Lung (tissue), 12 donors: ENCODE results near the gene NPHP4. TPM values are rescaled to one million over a fixed set of nuclear protein-coding genes. Genes with fewer than 3 reads are reported as not detected.

ENCODE experiments used
- ATAC-seq: fragments of 200-7000 bp; cut with Tn5 transposase; one replicate; pipeline ENCODE4 v1.9.1; 2020; ENCODE audit warnings: moderate number of reproducible peaks; ENCODE audit not compliant: insufficient read depth, low FRiP score
- DNase-seq, 3 donors: peaks; one replicate each; pipeline ENCODE4 v3.0.0-alpha.2; 2013 to 2017
- H3K27ac ChIP-seq, 2 donors: one replicate each; pipeline ENCODE4 v1.5.1; 2013; ENCODE audit warnings: mild to moderate bottlenecking in 2 of 2, moderate library complexity in 2 of 2, control low read depth in 1 of 2, inconsistent platforms in 1 of 2, low read depth in 1 of 2, low read length in 1 of 2
- H3K27me3 ChIP-seq, 3 donors: one replicate each; pipeline ENCODE4 v1.5.1; 2013; ENCODE audit warnings: low read length in 2 of 3; ENCODE audit not compliant: control insufficient read depth in 3 of 3, insufficient read depth in 3 of 3
- H3K36me3 ChIP-seq, 4 donors: one replicate each; pipeline ENCODE4 v1.5.1; 2013; ENCODE audit warnings: low read length in 4 of 4, mild to moderate bottlenecking in 1 of 4, moderate library complexity in 1 of 4; ENCODE audit not compliant: control insufficient read depth in 4 of 4, insufficient read depth in 4 of 4
- H3K4me1 ChIP-seq, 5 donors: one replicate each; pipeline ENCODE4 v1.5.1; 2013; ENCODE audit warnings: low read length in 5 of 5, mild to moderate bottlenecking in 2 of 5, moderate library complexity in 1 of 5; ENCODE audit not compliant: control insufficient read depth in 5 of 5, insufficient read depth in 5 of 5
- H3K4me3 ChIP-seq: one replicate; pipeline ENCODE4 v1.5.1; 2013; ENCODE audit warnings: mild to moderate bottlenecking, control low read depth, moderate library complexity
- H3K9ac ChIP-seq, 2 donors: one replicate each; pipeline ENCODE4 v1.5.1; 2013; ENCODE audit warnings: low read length in 2 of 2, control low read depth in 1 of 2; ENCODE audit not compliant: insufficient read depth in 1 of 2
- H3K9me3 ChIP-seq, 4 donors: one replicate each; pipeline ENCODE4 v1.5.1; 2013; ENCODE audit warnings: low read length in 3 of 4, mild to moderate bottlenecking in 1 of 4, moderate library complexity in 1 of 4; ENCODE audit not compliant: control insufficient read depth in 4 of 4, insufficient read depth in 3 of 4
- WGBS, 2 donors: extraction: QIAGEN DNeasy Blood & Tissue Kit; methylation state at CpG; one replicate each; pipeline ENCODE4 v1.1.7; 2013; 5-methylcytosine and 5-hydroxymethylcytosine counted together
- polyA plus RNA-seq, 2 donors: library from polyadenylated mRNA; stranded (reverse); fragments of 200-250 nt; gene quantifications; one replicate each; pipeline ENCODE4 v1.2.1, GENCODE V29; 2013
- total RNA-seq, 2 donors: library from RNA; depleted of rRNA in 1 of 2; stranded (reverse); fragments of >200 nt in 1 of 2; gene quantifications; one replicate each; pipeline ENCODE4 v1.2.1, GENCODE V29; 2014 to 2021
- TF ChIP-seq, protein P1 (sequence below): IDR thresholded peaks from 2 replicates; pipeline ENCODE4 v1.5.1; 2012; ENCODE audit warnings: mild to moderate bottlenecking; ENCODE audit errors: control extremely low read depth, extremely low read depth
- donor health status: control.
- donor health status: control.
- donor health status: Bipolar disorder and iron deficiency.
- donor health status: healthy.
- donor health status: DM: yes; HTN: yes; CAD: no.

NPHP4 gene
- total and polyA plus RNA-seq, 4 donors, result 6.0 to 23.3 (median 11.1) TPM

- Histone ChIP-seq H3K36me3 (no peaks in the 10 kb centered on the region), H3K9ac (no peak overlapping the region), H3K9me3 (peaks cover 0 to 6% (median 0%) of the 10 kb centered on the region in 4 donors), H3K4me1 (no peaks in the 10 kb centered on the region), H3K4me3 (no peak overlapping the region), H3K27ac (no peak overlapping the region), H3K27me3 (peaks cover 0 to 3% (median 0%) of the 10 kb centered on the region in 3 donors)
- no peak for ATAC-seq
- TF ChIP-seq, protein P1, sequence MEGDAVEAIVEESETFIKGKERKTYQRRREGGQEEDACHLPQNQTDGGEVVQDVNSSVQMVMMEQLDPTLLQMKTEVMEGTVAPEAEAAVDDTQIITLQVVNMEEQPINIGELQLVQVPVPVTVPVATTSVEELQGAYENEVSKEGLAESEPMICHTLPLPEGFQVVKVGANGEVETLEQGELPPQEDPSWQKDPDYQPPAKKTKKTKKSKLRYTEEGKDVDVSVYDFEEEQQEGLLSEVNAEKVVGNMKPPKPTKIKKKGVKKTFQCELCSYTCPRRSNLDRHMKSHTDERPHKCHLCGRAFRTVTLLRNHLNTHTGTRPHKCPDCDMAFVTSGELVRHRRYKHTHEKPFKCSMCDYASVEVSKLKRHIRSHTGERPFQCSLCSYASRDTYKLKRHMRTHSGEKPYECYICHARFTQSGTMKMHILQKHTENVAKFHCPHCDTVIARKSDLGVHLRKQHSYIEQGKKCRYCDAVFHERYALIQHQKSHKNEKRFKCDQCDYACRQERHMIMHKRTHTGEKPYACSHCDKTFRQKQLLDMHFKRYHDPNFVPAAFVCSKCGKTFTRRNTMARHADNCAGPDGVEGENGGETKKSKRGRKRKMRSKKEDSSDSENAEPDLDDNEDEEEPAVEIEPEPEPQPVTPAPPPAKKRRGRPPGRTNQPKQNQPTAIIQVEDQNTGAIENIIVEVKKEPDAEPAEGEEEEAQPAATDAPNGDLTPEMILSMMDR, result no peak
- WGBS, 2 donors, result 72 to 76% methylated on average over 12 of the region's 12 CpGs
- DNase-seq, result no peak
Observed at GRCh38 chr1:5821540-5822176, 170.6 kb downstream of the NPHP4 start.

DNA sequence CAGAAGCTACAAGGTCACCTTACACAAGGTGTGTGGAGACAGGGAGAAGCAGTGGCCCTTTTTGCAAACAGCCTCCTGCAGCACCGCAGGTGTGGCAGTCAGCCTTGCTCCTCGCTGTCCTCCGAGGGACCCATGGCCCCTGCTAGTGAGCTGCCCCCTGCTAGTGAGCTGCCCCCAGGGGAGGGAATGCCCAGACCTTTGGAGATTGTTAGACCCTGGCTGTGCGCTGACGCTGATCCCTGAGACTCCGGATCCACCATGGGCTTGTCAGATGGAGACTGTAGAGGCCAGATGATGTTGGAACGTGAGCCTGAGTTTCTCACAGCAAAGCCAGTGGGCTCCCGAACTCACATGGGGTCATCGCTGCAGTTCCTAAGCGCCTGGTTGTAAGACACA lies 172.2 kb downstream of the NPHP4 start:
- WGBS, 2 donors, result 88 to 95% methylated on average over 10 of the region's 10 CpGs

GRCh38 chr1:5819391-5820025 lies 172.7 kb downstream of the NPHP4 start:
- H3K36me3 ChIP-seq, result no peaks in the 10 kb centered on the region
- no peaks in the 10 kb centered on the region for H3K27me3 ChIP-seq
- H3K9ac ChIP-seq, result no peak overlapping the region
- 84 to 91% methylated on average over 9 of the region's 9 CpGs for WGBS, 2 donors
- no peak overlapping the region for H3K27ac ChIP-seq
- no peaks in the 10 kb centered on the region for H3K4me1 ChIP-seq
- H3K9me3 ChIP-seq, result peaks cover 0 to 6% (median 0%) of the 10 kb centered on the region in 4 donors
- no peak for DNase-seq
- TF ChIP-seq, protein P1, result no peak
- H3K4me3 ChIP-seq, result no peak overlapping the region
- ATAC-seq, result no peak

More for the DNA sequence above, 172.2 kb downstream of the NPHP4 start:
- Histone ChIP-seq H3K36me3 (no peaks in the 10 kb centered on the region), H3K9ac (no peak overlapping the region), H3K27me3 (no peaks in the 10 kb centered on the region), H3K9me3 (peaks cover 0 to 6% (median 0%) of the 10 kb centered on the region in 4 donors), H3K4me3 (no peak overlapping the region), H3K27ac (no peak overlapping the region), H3K4me1 (no peaks in the 10 kb centered on the region)
- ATAC-seq (no peak), DNase-seq (no peak)
- TF ChIP-seq, protein P1, result no peak
